SK-N-SH (cell line): ENCODE measurements around the gene ZNF726. TPM values are rescaled to one million over a fixed set of nuclear protein-coding genes. Genes with fewer than 3 reads are reported as not detected.

ENCODE experiments used
- CTCF ChIA-PET: fragments of 300-600, 350-600 bp; formaldehyde crosslinking; extraction: SDS; loops from one replicate; lab custom pipeline; 2021; lab: Yijun Ruan, JAX
- POLR2A ChIA-PET: fragments of 350-600 bp; sonication (Branson Sonifier 250); formaldehyde crosslinking; extraction: SDS; loops from one replicate; lab custom pipeline; 2020; ENCODE audit warnings: antibody characterized with exemption, inconsistent platforms; lab: Yijun Ruan, JAX
- DNase-seq: peaks from one replicate; pipeline ENCODE4 v3.0.0; 2012
- H2AFZ ChIP-seq: fragments of 200-600 bp; sonication (generic); 2 replicates; pipeline ENCODE4 v1.8.1; 2016; ENCODE audit warnings: antibody characterized with exemption, mild to moderate bottlenecking, low read depth
- H3F3A ChIP-seq: fragments of 200-600 bp; sonication (generic); replicated peaks from 2 replicates; pipeline ENCODE3; 2016; ENCODE audit warnings: antibody characterized with exemption, mild to moderate bottlenecking; ENCODE audit not compliant: insufficient read depth
- H3K27ac ChIP-seq, 2 experiments: fragments of 200-500 bp in 1 of 2; fragments of 200-600 bp in 1 of 2; sonication (Bioruptor generic) in 1 of 2; sonication (generic), shearing (Covaris generic) in 1 of 2; 2 replicates each; pipeline versions ENCODE4 v1.5.1 to v1.6.1; 2014 to 2016; ENCODE audit warnings: low read depth in 2 of 2, inconsistent platforms in 1 of 2, low read length in 1 of 2, mild to moderate bottlenecking in 1 of 2, mixed read lengths in 1 of 2
- H3K27me3 ChIP-seq: fragments of 200-600 bp; sonication (generic), shearing (Covaris generic); 2 replicates; pipeline ENCODE4 v1.6.1; 2016; ENCODE audit warnings: mixed run types; ENCODE audit not compliant: insufficient read depth
- H3K36me3 ChIP-seq, 2 experiments: fragments of 200-500 bp in 1 of 2; fragments of 200-600 bp in 1 of 2; sonication (Bioruptor generic) in 1 of 2; sonication (generic) in 1 of 2; replicated peaks in 1 of 2; 2 replicates each; pipeline versions ENCODE3 to v1.5.1; 2014 to 2016; ENCODE audit warnings: low read length in 1 of 2, mild to moderate bottlenecking in 1 of 2; ENCODE audit not compliant: insufficient read depth in 2 of 2, control insufficient read depth in 1 of 2
- H3K4me1 ChIP-seq, 2 experiments: fragments of 200-500 bp in 1 of 2; fragments of 200-600 bp in 1 of 2; sonication (Bioruptor generic) in 1 of 2; sonication (generic), shearing (Covaris generic) in 1 of 2; 2 replicates each; pipeline versions ENCODE4 v1.5.1 to v1.6.1; 2014 to 2016; ENCODE audit warnings: low read depth in 1 of 2, low read length in 1 of 2, mixed run types in 1 of 2; ENCODE audit not compliant: insufficient read depth in 2 of 2, control insufficient read depth in 1 of 2
- H3K4me2 ChIP-seq: fragments of 200-600 bp; sonication (generic), shearing (Covaris generic); 2 replicates; pipeline ENCODE4 v1.6.1; 2017; ENCODE audit warnings: mixed run types
- H3K4me3 ChIP-seq, 2 experiments: fragments of 200-500 bp in 1 of 2; fragments of 200-600 bp in 1 of 2; sonication (Bioruptor generic) in 1 of 2; sonication (generic), shearing (Covaris generic) in 1 of 2; 2 replicates each; pipeline versions ENCODE4 v1.5.1 to v1.8.1; 2014 to 2016; ENCODE audit warnings: low read depth in 2 of 2, inconsistent platforms in 1 of 2, low read length in 1 of 2, mild to moderate bottlenecking in 1 of 2, mixed read lengths in 1 of 2, moderate library complexity in 1 of 2
- H3K79me2 ChIP-seq: fragments of 200-600 bp; sonication (generic); 2 replicates; pipeline ENCODE4 v1.8.1; 2017; ENCODE audit warnings: mild to moderate bottlenecking; ENCODE audit not compliant: insufficient read depth
- H3K9ac ChIP-seq: fragments of 200-600 bp; sonication (generic); 2 replicates; pipeline ENCODE4 v1.6.1; 2017; ENCODE audit warnings: mixed run types
- H3K9me2 ChIP-seq: fragments of 200-600 bp; sonication (generic); 2 replicates; pipeline ENCODE4 v1.6.1; 2017; ENCODE audit warnings: mixed run types
- H3K9me3 ChIP-seq: fragments of 200-600 bp; sonication (generic); 2 replicates; pipeline ENCODE4 v1.6.1; 2017; ENCODE audit warnings: mixed run types, mild to moderate bottlenecking, moderate library complexity
- H4K20me1 ChIP-seq: fragments of 200-600 bp; sonication (generic); 2 replicates; pipeline ENCODE4 v1.6.1; 2017; ENCODE audit warnings: mild to moderate bottlenecking, mixed run types; ENCODE audit not compliant: insufficient read depth
- FOXJ3 ChIP-seq: sonication (generic); formaldehyde crosslinking; IDR thresholded peaks from 2 replicates; pipeline ENCODE4 v1.5.1; 2020; ENCODE audit warnings: mild to moderate bottlenecking, missing genetic modification reagents
- GABPA ChIP-seq: IDR thresholded peaks from 2 replicates; pipeline ENCODE4 v1.4.0; 2012; ENCODE audit warnings: low read depth, mild to moderate bottlenecking
- GATA2 ChIP-seq: sonication (generic); formaldehyde crosslinking; IDR thresholded peaks from 2 replicates; pipeline ENCODE4 v1.5.0; 2020; ENCODE audit warnings: mild to moderate bottlenecking, missing genetic modification reagents
- MXI1 ChIP-seq: IDR thresholded peaks from 2 replicates; pipeline ENCODE4 v1.6.1; 2012; ENCODE audit warnings: mild to moderate bottlenecking, low read depth, low read length, improper control_type of control experiment
- RFX5 ChIP-seq: IDR thresholded peaks from 2 replicates; pipeline ENCODE4 v1.6.1; 2012; ENCODE audit warnings: mild to moderate bottlenecking, improper control_type of control experiment, low read length
- SIN3A ChIP-seq: IDR thresholded peaks from 2 replicates; pipeline ENCODE4 v1.6.1; 2012; ENCODE audit warnings: low read depth, mild to moderate bottlenecking, low read length, moderate library complexity, borderline replicate concordance
- WGBS: methylation state at CpG from one replicate; pipeline ENCODE4 v1.1.6; 2017; ENCODE audit warnings: low lambda C conversion rate; 5-methylcytosine and 5-hydroxymethylcytosine counted together
- polyA plus RNA-seq, 3 experiments: library from polyadenylated mRNA; depleted of rRNA; stranded (reverse); fragments of >200 nt; gene quantifications; 2 replicates each; pipeline ENCODE4 v1.2.3, GENCODE V29; 2012
- TF ChIP-seq, protein P1 (sequence below): IDR thresholded peaks from 2 replicates; pipeline ENCODE4 v1.4.0; 2012; ENCODE audit warnings: low read depth, borderline replicate concordance

ZNF726 gene
- polyA plus RNA-seq, 1 of the 3 experiments (the other 2 are of a cell fraction), result 3.4 TPM

DNA sequence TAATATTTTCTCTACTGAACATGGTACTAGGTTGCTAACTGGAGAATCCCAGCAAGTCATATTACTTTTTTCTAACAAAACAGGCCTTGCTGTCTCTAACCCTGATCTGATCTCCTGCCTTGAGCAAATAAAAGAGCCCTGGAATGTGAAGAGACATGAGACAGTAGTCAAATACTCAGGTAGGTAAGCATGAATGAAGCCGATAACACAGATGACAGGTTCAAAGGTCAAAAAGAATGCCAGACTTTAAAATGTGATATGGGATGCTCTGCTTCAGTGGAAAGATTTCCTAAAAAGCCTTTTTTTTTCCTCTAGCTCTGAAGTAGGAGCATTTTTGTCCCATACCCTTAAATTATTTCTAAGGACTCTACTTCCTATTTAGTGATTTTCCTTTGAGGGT, 28.7 kb downstream of the ZNF726 start:
- WGBS, result 86% methylated on average over 1 of the region's 1 CpG
- 0 out of 2 replicates have a peak, but pooled peaks cover 4% of the 10 kb centered on the region for H3K9me2 ChIP-seq
- H3K27me3 ChIP-seq, result no peaks in the 10 kb centered on the region
- H3K27ac ChIP-seq, result no peak overlapping the region
- no peaks in the 10 kb centered on the region for H3K4me1 ChIP-seq
- no peak overlapping the region for H3K9ac ChIP-seq
- DNase-seq, result no peak
- H3K4me3 ChIP-seq, result no peak overlapping the region
- H4K20me1 ChIP-seq, result no peaks in the 10 kb centered on the region
- POLR2A ChIA-PET, result no interaction called here
- no peak overlapping the region for H2AFZ ChIP-seq
- H3K36me3 ChIP-seq, result no peaks in the 10 kb centered on the region
- H3K9me3 ChIP-seq, result no peaks in the 10 kb centered on the region
- CTCF ChIA-PET, result interaction anchor here (1.3 kb wide), 1 partner anchor 9 kb away, joined by 3 read pairs; no protein-coding TSS in a partner anchor
- TF ChIP-seq MXI1 (no peak), FOXJ3 (CRISPR knock-in tag) (no peak), RFX5 (no peak)
- TF ChIP-seq, protein P1, sequence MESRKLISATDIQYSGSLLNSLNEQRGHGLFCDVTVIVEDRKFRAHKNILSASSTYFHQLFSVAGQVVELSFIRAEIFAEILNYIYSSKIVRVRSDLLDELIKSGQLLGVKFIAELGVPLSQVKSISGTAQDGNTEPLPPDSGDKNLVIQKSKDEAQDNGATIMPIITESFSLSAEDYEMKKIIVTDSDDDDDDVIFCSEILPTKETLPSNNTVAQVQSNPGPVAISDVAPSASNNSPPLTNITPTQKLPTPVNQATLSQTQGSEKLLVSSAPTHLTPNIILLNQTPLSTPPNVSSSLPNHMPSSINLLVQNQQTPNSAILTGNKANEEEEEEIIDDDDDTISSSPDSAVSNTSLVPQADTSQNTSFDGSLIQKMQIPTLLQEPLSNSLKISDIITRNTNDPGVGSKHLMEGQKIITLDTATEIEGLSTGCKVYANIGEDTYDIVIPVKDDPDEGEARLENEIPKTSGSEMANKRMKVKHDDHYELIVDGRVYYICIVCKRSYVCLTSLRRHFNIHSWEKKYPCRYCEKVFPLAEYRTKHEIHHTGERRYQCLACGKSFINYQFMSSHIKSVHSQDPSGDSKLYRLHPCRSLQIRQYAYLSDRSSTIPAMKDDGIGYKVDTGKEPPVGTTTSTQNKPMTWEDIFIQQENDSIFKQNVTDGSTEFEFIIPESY, result no peak
- H3F3A ChIP-seq, result no peaks in the 10 kb centered on the region
- H3K4me2 ChIP-seq, result no peak overlapping the region
- H3K79me2 ChIP-seq, result no peaks in the 10 kb centered on the region

DNA sequence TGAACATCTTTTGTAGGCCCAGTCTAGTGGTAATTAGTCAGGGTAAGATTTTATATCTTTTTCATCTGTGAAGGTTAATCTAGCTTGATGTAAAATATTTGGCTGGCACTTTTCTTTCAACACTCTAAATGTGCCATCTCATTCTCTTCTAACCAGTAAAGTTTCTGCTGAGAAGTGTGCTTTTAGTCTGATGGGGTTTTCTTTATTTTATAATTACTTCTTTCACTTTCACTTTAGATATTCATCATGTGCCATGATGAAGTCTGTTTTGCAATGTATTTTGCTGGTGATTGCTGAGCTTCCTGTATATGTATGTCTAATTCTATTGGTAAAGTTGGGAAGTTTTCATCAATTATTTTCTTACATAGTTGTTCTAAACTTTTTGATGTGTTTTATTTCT, 31.9 kb downstream of the ZNF726 start:
- Histone ChIP-seq H3K27me3 (no peaks in the 10 kb centered on the region), H4K20me1 (no peaks in the 10 kb centered on the region), H3K4me1 (no peaks in the 10 kb centered on the region), H3F3A (no peaks in the 10 kb centered on the region), H3K9ac (no peak overlapping the region), H3K27ac (no peak overlapping the region), H3K4me2 (no peak overlapping the region), H3K79me2 (no peaks in the 10 kb centered on the region), H3K4me3 (no peak overlapping the region), H3K36me3 (no peaks in the 10 kb centered on the region), H3K9me3 (no peaks in the 10 kb centered on the region), H3K9me2 (0 out of 2 replicates have a peak, but pooled peaks cover 4% of the 10 kb centered on the region), H2AFZ (no peak overlapping the region)
- TF ChIP-seq GATA2 (CRISPR knock-in tag) (no peak), GABPA (no peak), SIN3A (no peak), FOXJ3 (CRISPR knock-in tag) (no peak)
- TF ChIP-seq, protein P1, result no peak
- DNase-seq, result no peak
- CTCF ChIA-PET, result no interaction called here
- POLR2A ChIA-PET, result no interaction called here
